GM11168 (cell line): Measurements from ENCODE around the gene RASD1.

Experiments
- in situ Hi-C: fragments of 300-500 bp; cut with MboI; formaldehyde crosslinking; loops from one replicate; pipeline ENCODE4 v1.12.0; 2022; ENCODE audit warnings: low sequenced_read_pairs; ENCODE audit not compliant: unreplicated experiment

RASD1 gene

DNA sequence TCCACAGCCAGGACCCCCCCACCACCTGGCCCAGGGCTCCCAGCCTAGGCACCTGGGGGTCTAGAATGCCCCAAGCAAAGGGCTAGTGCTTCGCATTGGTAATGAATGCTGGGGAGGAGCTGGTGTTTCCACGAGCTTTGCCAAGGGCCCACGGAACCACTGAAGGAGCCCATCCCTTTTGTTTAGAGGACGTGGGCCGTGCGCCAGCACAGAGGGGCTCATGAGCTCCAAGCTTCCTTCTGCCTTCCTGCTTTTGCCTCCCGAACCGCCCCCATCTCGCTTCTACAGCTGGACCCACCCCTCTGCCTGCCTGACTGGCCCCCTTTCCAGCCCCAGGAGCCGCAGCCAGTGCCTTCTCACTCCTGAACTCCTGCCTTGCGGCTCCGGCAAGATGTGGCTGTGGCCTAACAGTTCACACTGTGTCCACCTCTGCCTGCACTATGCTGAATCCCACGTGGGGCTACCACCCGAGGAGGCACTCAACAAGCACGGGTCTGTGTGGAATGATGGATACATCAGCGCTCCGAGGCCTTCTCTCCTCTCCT, 31.8 kb upstream of the RASD1 start:
- in situ Hi-C loops: no loop called here

DNA sequence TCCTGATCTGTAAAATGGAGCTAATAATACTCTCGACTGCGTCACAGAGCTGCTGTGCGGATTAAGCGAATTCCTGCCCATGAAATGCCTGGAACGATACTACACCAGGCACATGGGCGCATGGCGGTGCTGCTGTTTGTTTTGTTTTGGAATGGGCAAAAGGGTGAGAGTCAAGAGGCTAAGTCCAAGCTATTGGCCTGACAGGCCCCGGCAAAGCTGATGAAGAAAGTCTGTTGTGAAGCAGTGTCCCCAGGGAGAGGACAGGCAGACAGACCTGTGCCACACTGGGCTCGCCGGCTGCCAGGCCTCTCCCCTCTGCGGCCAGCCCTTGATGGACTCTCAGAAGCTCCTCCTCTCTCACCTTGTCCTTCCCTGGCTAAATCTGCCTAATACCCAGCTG, 31.3 kb upstream of the RASD1 start:
- in situ Hi-C loops: no loop called here

DNA sequence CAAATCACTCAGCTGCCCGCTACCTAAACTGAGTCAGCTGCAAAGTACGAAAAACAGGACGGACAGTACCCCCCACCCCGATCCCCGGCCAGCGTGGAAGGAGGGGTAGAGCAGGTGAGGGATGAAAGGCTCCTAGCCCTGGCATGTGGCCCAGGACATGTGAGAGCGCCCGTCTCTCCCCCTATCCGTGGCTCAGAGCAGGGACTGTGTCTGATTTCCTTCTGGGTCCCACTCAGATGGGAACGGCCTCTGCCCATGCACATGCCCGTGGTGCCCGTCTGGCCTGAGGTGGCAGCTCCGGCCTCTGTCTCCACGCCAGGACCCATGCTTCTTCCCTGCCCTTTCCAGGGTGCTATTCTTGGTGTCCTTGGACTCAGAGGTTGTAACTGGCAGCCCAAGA, 30.2 kb upstream of the RASD1 start:
- in situ Hi-C loops: no loop called here

DNA sequence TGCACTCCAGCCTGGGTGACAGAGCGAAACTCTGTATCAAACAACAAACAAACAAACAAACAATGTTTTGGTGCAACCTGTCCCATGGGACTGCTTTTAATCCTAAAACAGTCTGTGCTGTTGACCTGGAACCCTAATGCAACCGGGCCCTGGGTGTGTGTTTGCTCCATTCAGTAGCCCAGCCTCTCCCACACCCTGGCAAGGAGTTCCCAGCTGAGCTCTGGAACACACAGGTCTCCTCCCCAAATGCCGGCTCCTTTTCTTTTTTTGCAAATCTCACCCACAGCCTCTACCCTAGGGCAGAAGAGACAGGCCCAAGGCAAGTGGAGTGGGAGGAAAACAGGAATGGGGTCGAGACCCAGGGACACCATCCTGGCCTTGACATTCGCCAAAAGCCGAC, 29.8 kb upstream of the RASD1 start:
- in situ Hi-C loops: no loop called here

DNA sequence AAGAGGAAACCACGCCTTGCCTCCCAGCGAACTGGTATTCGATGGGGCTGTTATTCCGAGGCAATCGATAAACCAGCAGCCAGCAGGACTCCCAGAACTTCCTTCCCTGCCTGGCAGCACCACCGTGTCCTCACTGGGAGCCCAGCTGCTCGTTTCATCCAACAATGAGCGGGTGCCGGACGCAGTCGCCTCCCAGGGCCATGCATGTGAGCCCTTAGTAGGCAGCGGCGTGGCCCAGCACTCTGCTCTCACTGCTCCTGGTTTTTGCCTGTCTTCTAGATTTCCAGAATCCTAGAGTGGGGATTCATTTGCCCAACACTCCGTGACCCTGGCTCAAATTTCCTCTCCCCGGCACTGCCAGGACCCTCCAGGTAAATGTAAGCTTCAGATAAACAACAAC, 29.1 kb upstream of the RASD1 start:
- in situ Hi-C loops: no loop called here

DNA sequence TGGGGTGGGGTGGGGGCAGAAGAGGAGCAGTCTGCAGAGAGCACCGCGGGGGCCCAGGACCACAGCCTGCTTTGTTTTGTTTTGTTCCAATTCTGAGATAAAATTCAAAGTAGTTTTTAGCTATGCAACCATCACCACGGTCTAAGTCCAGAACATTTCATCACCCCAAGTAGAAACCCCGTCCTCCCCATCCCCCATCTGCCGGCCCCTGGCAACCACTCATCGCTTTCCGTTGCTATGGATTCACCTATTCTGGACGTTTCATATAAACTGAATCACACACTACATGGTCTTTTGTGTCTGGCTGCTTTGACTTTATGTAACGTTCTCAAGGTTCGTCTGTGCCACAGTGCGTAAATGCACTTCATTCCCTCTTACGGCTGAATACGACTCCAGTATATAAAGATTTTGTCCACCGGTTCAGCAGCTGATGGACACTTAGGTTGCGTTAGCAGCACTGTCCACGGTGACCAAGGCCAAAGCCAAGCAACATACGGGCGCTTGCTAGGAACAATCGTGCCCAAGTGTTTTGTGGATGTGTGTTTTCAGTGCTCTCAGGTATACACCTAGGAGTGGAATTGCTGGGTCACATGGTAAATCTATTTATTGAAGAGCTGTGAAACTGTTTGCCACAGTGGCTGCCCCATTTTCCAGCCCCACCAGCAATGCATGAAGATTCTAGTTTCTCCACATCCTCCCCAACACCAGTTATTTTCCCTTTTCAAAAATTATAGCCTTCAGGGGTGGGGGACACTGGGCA, 27.7 kb upstream of the RASD1 start:
- in situ Hi-C loops: no loop called here

DNA sequence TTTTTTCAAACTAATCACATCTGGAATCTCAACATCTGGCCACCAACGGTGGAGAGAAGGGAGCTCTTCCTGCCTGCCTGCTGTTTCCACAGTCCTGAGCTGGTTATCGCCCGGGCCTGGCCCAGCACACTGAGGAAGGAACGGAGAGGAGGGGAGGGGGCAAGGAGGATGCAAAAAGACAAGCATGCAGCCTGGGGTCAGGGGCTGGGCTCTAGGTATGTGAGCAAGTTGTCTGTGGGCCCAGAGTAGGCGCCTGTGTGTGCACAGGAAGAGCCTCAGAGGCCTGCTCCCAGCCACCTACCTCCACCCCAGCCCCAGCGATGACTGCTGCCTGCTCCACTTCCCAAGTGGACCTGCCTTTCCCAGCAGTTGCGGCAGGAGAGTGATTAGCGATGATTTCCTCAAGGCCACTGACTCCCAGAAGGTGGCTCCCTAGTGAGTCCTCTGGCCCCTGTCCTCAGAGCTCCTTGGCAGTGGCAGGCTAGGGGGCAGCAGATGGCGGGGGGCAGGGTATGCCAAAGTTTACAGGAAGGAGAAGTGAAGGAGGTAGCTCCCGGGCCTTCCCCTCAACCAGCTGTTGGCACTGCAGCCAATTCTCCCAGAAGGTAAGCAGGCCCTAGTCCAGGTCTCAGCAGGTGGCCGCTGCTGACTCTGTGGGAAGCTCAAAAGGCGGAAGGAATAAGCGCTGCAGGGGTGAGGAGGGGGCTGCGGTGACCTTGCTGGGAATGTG, 27.0 kb upstream of the RASD1 start:
- in situ Hi-C loops: no loop called here

DNA sequence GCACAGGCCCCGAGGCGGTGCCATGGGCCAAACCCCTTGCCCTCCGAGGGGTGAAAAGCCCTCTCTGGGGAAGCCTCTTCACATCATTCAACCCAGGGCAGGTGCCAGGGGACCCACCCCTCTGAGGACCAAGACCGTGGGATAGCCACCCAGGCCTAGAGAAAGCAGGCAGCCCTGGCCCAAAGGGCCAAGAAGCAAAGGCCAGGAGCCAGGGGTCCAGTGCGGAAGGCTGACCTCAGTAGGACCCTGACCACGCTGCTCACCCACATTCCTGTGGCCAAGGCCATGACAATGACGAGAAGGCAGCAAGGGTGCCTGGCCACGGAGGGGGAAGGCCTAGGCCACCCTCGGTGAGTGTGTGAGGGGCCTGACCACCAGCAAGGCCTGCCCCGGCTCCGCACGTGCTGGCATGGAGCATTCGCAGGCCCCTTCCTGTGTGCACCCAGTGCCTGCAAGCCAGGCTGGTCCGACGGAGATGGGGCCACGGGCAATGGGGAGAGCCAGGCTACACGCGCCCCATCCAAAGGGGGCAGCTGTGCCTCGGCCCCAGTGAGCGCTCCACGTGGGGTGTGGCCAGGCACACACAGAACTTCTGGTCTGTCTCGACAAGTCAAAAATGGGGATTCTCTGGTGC, 24.5 kb upstream of the RASD1 start:
- in situ Hi-C loops: no loop called here

DNA sequence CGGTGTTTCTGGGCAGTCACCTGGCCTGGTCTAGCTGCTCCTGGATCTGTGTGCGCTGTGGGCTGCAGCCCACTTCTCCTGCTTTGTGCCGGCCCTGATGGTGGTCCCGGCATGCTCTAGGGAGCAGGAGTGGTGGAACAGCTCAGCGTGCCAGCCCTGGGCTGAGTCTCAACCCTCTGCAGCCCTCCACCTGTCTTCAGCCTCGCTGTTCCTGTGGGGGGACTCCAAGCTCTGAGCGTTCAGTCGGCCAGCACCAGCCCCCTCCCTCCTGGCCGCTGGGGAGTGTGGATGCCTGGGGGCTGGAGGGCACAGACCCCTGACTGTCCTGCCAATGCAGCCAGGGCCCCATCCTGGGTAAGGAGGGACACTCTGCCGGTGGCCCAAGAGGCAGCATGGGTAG, 23.7 kb upstream of the RASD1 start:
- in situ Hi-C loops: no loop called here

DNA sequence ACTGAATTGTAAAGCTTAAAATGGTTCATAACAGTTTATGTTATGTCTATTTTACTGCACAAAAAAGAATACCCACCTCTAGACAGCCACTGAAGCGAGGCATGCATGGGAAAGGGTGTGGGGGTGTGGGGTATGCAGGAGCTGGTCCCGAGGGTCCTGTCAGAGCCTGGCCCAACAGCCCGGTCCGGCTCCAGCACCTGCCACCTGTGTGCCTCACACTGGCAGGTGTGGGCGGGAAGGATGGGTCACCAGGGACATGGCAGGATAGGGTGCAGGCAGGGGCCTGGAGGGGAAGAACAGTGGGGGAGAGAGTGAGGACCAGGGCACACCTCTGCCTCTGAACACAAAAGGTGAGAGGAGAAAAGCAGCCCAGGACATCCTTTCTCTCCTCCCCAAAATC, 22.8 kb upstream of the RASD1 start:
- in situ Hi-C loops: no loop called here

DNA sequence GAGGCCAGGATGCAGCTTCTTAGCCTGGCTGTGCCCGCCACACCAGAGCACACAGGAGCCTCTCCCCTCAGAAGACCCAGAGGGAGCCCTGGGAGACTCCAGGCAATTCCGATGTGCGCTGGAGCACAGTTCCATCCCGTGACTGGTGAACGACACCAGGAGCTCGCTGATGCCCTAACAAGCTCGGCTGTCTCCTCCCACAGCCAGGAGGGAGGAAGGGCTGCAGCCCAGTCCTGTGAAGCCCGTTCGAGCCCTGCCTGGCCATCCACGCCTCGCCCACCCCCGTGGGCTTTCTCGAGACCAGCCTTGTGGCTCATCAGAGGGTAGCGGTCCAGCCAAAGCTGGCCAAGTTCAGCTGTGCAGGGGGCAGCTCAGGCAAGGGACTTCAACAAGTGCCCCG, 21.8 kb upstream of the RASD1 start:
- in situ Hi-C loops: no loop called here

DNA sequence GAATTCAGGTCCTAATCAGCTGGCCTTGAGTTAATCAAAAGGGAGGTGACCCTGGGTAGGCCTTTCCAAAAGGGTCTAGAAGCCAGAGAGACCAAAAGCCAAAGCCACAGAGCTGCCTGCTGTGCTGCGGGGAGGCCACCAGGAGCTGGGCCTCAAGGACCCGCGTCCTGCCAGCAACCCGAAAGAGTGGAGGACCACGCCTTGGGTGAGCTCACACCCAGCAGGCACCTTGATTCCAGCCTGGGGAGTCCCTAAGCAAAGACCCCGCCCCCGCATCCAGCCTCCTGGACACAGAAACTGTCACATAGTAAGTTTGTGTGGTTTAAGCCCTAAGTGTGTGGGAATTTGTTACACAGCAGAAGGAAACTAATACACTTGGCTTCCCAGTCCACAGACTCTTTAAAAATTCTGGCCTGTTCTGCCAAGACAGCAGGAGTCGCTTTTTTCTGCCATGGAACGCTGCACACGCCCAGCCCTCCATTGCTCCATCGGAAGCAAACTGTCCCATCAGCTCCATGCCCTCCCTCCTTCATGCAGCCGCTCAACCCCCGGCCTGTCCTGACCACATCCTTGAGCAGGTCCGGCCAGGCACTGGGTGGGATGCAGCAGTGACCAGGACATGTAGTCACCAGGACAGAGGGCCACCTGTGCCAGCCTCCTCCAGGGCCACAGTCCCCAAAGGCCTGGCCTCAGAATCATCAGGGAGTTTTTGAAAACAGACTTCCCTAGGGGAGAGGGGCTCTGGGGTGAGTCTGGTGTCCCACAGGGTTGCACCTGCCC, 20.9 kb upstream of the RASD1 start:
- in situ Hi-C loops: no loop called here

DNA sequence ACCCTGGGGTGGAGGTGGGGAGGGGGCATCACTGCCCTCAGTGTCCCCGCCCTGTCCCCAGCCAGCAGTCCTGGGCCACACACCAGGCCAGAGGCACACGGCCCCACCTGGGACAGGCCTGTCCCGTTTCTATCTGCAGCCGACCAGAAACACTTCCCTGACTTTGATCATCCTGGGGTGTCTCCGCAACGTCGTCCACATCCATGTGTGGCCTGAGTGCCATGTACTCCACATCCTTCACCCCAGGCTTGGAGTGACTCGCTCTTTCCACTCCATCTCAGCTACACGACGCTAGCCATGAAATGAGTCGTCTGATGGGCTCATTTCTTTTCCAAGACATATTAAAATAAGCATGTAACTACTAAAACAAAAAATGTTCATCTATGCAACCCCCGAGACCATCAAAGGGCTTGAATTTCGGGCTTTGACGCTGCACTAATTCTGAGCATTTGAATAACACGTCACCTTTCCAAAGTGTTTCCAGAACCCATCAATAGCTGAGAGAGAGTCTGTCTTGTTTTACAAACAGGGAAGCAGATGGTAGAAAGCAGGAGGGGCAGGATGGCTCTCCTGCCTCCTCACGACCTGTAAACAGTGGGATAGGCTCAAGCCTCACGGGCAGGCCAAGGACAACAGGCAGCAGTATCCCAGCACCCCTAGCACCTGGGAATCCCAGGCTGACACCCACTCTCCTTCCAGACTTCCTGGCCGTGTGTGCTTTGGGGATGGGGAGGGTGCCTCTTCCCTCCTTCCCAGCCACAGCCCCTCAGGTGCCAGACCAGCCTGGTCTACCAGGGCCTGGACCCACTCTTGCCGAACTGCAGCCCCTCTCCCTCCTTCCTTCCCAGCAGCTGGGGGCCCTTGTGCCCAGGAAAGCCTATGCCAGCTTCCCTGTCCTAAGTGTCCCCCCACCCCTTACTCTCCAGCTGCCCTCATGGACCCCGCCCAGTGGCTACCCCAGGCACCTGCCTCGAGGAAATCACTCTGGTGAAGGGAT, 20.0 kb upstream of the RASD1 start:
- in situ Hi-C loops: no loop called here

DNA sequence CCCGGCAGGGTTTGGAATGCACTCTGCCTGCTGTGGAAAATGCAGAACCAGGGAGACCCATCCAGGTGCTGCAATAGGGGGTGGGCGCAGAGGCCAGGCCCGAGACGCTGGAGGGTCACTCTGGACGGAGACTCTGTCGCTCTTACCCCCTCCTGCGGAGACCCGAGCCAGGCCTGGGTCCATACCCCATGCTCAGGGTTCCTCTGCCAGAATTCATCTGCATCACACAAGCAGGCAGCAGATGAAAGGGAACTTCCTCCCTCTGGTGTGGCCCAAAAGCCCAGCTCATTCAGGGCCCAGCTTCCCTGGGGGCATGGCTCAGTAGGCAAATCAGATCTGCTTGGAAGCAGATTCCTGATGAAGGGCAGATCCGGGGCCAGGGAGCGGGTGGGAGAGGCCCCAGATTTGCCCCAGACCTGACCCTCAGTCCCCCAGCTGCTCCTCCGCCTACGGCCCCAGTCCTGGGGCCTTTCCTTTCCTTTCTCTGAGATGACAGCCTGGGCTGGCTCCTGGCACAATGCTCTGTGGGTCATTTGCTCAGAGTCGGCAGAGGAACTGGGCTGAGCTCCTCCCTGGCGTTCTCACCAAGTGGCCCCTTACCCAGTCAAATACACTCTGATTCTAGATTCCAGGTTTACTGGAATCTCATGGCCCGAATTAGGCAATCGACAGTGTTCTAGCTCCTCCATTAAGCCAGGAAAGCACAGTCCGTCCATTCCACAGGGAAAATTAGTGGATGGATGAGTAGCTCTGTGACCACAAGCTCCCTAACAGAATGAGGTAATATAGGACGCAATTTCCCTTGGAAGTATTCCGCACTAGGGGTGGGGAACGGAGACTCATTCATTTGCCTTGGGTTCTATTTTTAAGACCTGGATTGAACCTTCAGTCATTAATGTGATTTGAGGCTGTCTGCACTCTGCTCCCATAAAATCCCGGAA, 19.1 kb upstream of the RASD1 start:
- in situ Hi-C loops: no loop called here

DNA sequence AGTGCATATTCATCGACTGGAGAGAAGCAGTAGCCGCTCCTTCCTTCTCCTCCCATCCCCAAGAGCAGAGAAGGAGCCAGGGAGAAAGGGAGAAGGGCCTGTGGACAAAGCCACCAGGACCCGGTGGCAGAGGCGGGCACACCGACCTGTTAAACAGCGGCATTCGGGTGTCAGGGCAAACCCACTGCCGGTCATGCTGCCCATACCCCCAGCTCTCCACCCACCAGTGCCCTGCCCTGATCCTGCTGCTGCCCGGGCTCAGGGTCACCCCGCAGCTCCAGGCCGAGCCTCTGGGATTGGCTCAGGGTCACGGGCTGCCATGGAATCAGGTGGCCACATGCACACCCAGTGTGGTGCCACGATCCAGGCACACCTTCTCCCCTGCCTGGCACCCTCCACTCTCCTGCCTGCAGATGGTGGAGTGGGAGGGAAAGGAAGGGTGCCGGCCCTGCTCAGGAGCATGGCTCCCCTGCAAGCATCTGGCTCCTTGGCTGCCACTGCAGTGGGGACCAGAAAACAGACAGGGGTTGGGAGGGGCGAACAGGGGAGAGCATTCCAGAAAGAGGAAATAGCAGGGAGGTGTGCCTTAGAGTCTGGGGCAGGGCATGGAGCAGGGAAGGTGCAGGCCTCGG, 18.3 kb upstream of the RASD1 start:
- in situ Hi-C loops: no loop called here

DNA sequence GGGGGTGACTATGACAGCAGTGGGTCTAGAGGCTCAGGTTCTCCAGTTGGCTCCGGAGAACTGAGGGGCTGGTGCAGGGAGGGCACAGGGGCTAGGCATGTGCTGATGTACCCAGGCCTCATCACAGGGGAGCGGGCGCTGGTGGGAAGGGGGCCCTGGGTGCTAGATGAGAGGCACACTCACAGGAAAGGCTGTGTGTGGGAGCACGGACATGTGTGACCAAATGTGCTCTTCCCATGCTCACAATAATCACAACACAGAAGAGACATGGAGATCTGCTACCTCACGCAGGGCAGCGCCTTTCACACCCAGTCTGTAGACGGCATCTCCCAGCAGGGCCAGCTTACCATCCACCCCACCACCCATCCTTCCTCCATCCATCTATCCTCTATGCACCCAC, 17.4 kb upstream of the RASD1 start:
- in situ Hi-C loops: no loop called here

DNA sequence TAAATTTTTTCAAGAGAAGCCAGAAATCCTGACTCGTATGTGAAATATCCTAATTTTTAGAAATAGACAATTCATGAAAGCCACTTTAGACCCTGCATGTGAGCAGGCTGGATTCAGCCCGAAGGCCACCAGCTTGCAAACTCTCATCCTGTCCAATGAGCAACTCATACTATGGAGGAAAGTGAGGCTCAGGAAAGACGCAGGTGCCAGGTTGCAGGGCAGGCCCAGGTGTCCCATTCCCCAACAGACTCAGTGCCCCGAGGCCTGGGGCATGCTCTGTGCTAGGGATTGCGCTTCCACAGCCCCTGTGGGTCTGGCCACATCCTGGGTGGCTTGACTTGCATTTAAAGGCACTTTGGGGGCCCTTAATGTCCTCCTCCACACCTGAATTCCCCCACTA, 16.7 kb upstream of the RASD1 start:
- in situ Hi-C loops: no loop called here
